Activated T-cell treated with anti-CD3 and anti-CD28 coated beads, Interleukin-2, amount 50 U/mL, for 48 hours (primary cell): ENCODE data around the gene COL20A1.
"Not testable (repeated sequence)": the region's sequence is repeated elsewhere in the genome, so short reads cannot be mapped to it uniquely, and the experiment has no call there.

Source experiments
- DNase-seq, 2 experiments: peaks; one replicate each; pipeline ENCODE4 v3.0.0-alpha.2; 2020

Gene COL20A1

GRCh38 chr20:63335711-63336110 lies 42.7 kb downstream of the COL20A1 start:
- no peak for DNase-seq

- no peak for DNase-seq
Observed at GRCh38 chr20:63336232-63336752, 43.3 kb downstream of the COL20A1 start.

- no peak for DNase-seq
Observed at GRCh38 chr20:63337786-63338420, 44.9 kb downstream of the COL20A1 start.

GRCh38 chr20:63339154-63340094 lies 46.4 kb downstream of the COL20A1 start:
- DNase-seq: not testable (repeated sequence)

GRCh38 chr20:63340158-63340688 lies 47.2 kb downstream of the COL20A1 start:
- DNase-seq: not testable (repeated sequence)

- no peak for DNase-seq
Observed at GRCh38 chr20:63342561-63343459, 49.8 kb downstream of the COL20A1 start.

GRCh38 chr20:63343460-63344445 lies 50.8 kb downstream of the COL20A1 start:
- DNase-seq: no peak

GRCh38 chr20:63344616-63345327 lies 51.8 kb downstream of the COL20A1 start:
- DNase-seq: no peak

GRCh38 chr20:63345328-63346100 lies 52.5 kb downstream of the COL20A1 start:
- DNase-seq: no peak

- no peak for DNase-seq
Observed at GRCh38 chr20:63346131-63347080, 53.4 kb downstream of the COL20A1 start.

GRCh38 chr20:63347081-63347741 lies 54.2 kb downstream of the COL20A1 start:
- no peak for DNase-seq

GRCh38 chr20:63347950-63348827 lies 55.2 kb downstream of the COL20A1 start:
- no peak for DNase-seq

- DNase-seq: no peak
Observed at GRCh38 chr20:63348828-63349515, 56.0 kb downstream of the COL20A1 start.

- DNase-seq: no peak
Observed at GRCh38 chr20:63349516-63349895, 56.5 kb downstream of the COL20A1 start.

GRCh38 chr20:63350196-63350595 lies 57.2 kb downstream of the COL20A1 start:
- no peak for DNase-seq

- DNase-seq: no peak
Observed at GRCh38 chr20:63350597-63351325, 57.8 kb downstream of the COL20A1 start.
